Activated CD8-positive, alpha-beta T cell treated with anti-CD3 and anti-CD28 coated beads, Interleukin-2, amount 10 ng/mL, durations not matched to agents 7 days and 5 days (primary cell): ENCODE measurements around the gene CMAS. TPM values are rescaled to one million over a fixed set of nuclear protein-coding genes. Genes with fewer than 3 reads are reported as not detected.
"Not testable (repeated sequence)": the region's sequence is repeated elsewhere in the genome, so short reads cannot be mapped to it uniquely, and the experiment has no call there.

Source experiments
- ATAC-seq: fragments of 150-1000 bp; cut with Tn5 transposase; one replicate; pipeline ENCODE4 v1.10.0; 2021; ENCODE audit warnings: moderate library complexity
- CTCF ChIA-PET: fragments of 350-600 bp; sonication (Branson Sonifier 250); formaldehyde crosslinking; loops from one replicate; lab custom pipeline; 2021; ENCODE audit warnings: antibody characterized with exemption; lab: Charles Lee
- POLR2A ChIA-PET: fragments of 350-600 bp; sonication (Branson Sonifier 250); formaldehyde crosslinking; loops from one replicate; lab custom pipeline; 2021; ENCODE audit warnings: antibody characterized with exemption; lab: Charles Lee
- DNase-seq: peaks from one replicate; pipeline ENCODE4 v3.0.0-alpha.2; 2020
- H3K27ac Mint-ChIP-seq: one replicate; pipeline ENCODE4 v1.8.0; 2021; ENCODE audit warnings: mild to moderate bottlenecking, mixed read lengths
- H3K27me3 Mint-ChIP-seq: one replicate; pipeline ENCODE4 v1.8.0; 2021; ENCODE audit warnings: low read depth, mixed read lengths
- H3K36me3 Mint-ChIP-seq: one replicate; pipeline ENCODE4 v1.8.0; 2021; ENCODE audit warnings: low read depth, mixed read lengths
- H3K4me1 Mint-ChIP-seq: one replicate; pipeline ENCODE4 v1.8.0; 2021; ENCODE audit warnings: low read depth, mixed read lengths
- H3K4me3 Mint-ChIP-seq: one replicate; pipeline ENCODE4 v1.8.0; 2021; ENCODE audit warnings: mild to moderate bottlenecking, mixed read lengths
- H3K9me3 Mint-ChIP-seq: one replicate; pipeline ENCODE4 v1.8.0; 2022; ENCODE audit warnings: mixed read lengths; ENCODE audit not compliant: insufficient read depth
- total RNA-seq, 2 experiments: library from RNA; stranded (reverse); gene quantifications; one replicate each; pipeline ENCODE4 v1.2.3, GENCODE V29; 2021

CMAS gene
- 10 to 100 TPM; 31.6 to 34.1 TPM for total RNA-seq

DNA sequence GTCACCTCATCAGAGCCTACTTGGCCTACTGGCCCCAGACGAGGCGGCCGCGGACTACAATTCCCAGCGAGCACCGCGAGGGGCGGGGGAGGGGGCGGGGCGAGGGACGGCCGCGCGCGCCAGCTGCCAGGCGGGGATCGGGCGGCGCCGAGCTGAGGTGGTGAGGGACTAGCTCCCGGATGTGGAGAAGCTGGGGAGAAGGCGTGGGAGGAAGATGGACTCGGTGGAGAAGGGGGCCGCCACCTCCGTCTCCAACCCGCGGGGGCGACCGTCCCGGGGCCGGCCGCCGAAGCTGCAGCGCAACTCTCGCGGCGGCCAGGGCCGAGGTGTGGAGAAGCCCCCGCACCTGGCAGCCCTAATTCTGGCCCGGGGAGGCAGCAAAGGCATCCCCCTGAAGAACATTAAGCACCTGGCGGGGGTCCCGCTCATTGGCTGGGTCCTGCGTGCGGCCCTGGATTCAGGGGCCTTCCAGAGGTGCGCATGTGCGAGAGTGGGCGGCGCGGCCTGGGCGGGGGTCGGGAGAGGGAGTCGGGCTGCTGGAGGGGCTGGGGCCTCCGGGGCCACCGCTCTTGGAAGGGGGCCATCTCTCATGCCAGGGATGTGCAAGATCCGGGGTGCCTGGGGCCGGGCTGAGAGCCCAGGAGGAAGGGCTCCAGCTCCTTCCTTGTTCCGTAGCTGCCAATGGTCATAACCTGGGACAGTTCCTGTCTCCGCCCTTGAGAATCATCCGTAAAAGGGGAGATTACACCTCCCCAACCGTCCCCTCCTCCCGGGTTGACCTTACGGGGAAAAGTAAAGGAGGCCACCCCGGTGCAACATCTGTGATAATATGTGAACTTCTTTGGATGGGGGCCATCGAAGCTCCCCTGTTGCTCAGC is at the start of gene CMAS:
Gene CMAS, plus strand, starts transcription at position 129 of the 878 bp plus-strand sequence. Its CDS starts 86 bp downstream, at position 215.
- DNase-seq (peak; percentile 84), ATAC-seq (peak; percentile 88)
- H3K9me3 Mint-ChIP-seq, result no peaks in the 10 kb centered on the region
- peaks cover 27% of the 10 kb centered on the region for H3K4me1 Mint-ChIP-seq
- ChIA-PET CTCF (interaction anchor here (0.8 to 1.7 kb wide), 6 partner anchors 57 to 397 kb away, joined by 3 to 5 read pairs (median 4); no protein-coding TSS in a partner anchor), POLR2A (interaction anchor here (0.7 kb wide), 2 partner anchors 13 to 403 kb away, joined by 3 read pairs; no protein-coding TSS in a partner anchor)
- peaks cover 2% of the 10 kb centered on the region for H3K27me3 Mint-ChIP-seq
- H3K4me3 Mint-ChIP-seq, result peak within 1 kb of the TSS; percentile 96
- H3K36me3 Mint-ChIP-seq, result peaks cover 16% of the 10 kb centered on the region
- H3K27ac Mint-ChIP-seq, result peak within 1 kb of the TSS; percentile 91

DNA sequence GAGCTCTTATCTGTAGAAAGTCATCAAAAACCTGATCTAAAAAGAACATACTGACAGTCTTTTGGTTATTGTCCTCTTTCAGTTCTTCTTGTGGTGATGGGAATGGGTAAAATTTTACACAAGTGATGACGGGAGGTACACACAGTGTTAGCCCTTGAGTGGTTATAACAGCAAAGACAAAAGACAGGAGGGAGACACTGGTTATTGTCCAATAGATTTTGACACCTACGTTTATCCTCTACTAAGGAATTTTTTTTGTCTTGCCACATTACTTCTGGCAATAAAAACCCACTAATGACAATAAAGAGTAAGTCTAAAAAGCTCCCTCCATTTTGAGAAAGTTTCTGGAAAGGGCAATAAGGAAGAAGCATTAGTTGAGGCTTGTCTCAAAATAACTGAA is 47.7 kb upstream of the CMAS start:
- ChIA-PET POLR2A (no interaction called here), CTCF (no interaction called here)
- no peaks in the 10 kb centered on the region for H3K4me1 Mint-ChIP-seq
- H3K36me3 Mint-ChIP-seq, result no peaks in the 10 kb centered on the region
- no peaks in the 10 kb centered on the region for H3K9me3 Mint-ChIP-seq
- no peaks in the 10 kb centered on the region for H3K27me3 Mint-ChIP-seq
- H3K27ac Mint-ChIP-seq, result no peak overlapping the region
- ATAC-seq (no peak), DNase-seq (no peak)
- no peak overlapping the region for H3K4me3 Mint-ChIP-seq

GRCh38 chr12:21998782-21999181 is 47.2 kb upstream of the CMAS start:
- POLR2A ChIA-PET, result no interaction called here
- Mint-ChIP-seq H3K9me3 (no peaks in the 10 kb centered on the region), H3K4me3 (no peak overlapping the region), H3K27me3 (no peaks in the 10 kb centered on the region), H3K4me1 (no peaks in the 10 kb centered on the region), H3K36me3 (no peaks in the 10 kb centered on the region), H3K27ac (no peak overlapping the region)
- no peak for ATAC-seq
- DNase-seq, result no peak
- CTCF ChIA-PET, result no interaction called here

DNA sequence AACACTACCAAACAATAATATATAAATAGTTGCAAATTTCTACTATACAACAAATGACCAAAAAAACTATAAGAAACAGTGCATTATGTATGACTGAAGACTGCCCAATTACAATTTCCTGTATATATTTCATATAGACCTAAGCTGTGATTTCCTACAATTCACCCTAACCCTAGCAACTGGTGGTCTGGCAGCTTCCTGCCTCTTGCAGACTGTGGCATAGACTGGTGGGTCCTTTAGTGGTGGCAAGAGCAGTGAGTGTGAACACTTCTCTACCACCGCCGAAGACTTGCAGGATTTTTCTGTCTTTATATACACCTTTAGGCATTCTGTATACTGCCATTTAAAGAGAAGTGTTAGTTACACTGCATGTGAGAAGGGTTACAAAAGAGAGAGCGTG is 43.6 kb upstream of the CMAS start:
- POLR2A ChIA-PET, result no interaction called here
- H3K27me3 Mint-ChIP-seq, result no peaks in the 10 kb centered on the region
- no peaks in the 10 kb centered on the region for H3K36me3 Mint-ChIP-seq
- no peak for ATAC-seq
- CTCF ChIA-PET, result interaction anchor here (1.3 kb wide), 1 partner anchor 13 kb away, joined by 3 read pairs; no protein-coding TSS in a partner anchor
- H3K9me3 Mint-ChIP-seq, result no peaks in the 10 kb centered on the region
- H3K27ac Mint-ChIP-seq, result no peak overlapping the region
- no peaks in the 10 kb centered on the region for H3K4me1 Mint-ChIP-seq
- no peak overlapping the region for H3K4me3 Mint-ChIP-seq
- DNase-seq, result no peak

- H3K36me3 Mint-ChIP-seq, POLR2A ChIA-PET, DNase-seq, ATAC-seq, H3K4me3 Mint-ChIP-seq, H3K27ac Mint-ChIP-seq, CTCF ChIA-PET, H3K9me3 Mint-ChIP-seq, H3K27me3 Mint-ChIP-seq, H3K4me1 Mint-ChIP-seq: not testable (repeated sequence)
These were observed 38.2 kb upstream of the CMAS start for GRCh38 chr12:22007794-22008193.

- Mint-ChIP-seq H3K4me1 (no peaks in the 10 kb centered on the region), H3K4me3 (no peak overlapping the region), H3K27me3 (no peaks in the 10 kb centered on the region), H3K9me3 (no peaks in the 10 kb centered on the region), H3K36me3 (no peaks in the 10 kb centered on the region), H3K27ac (no peak overlapping the region)
- DNase-seq (no peak), ATAC-seq (no peak)
- POLR2A ChIA-PET, result no interaction called here
- CTCF ChIA-PET, result no interaction called here
These were observed 37.8 kb upstream of the CMAS start for GRCh38 chr12:22008196-22008595.

GRCh38 chr12:22014041-22014782 is 31.8 kb upstream of the CMAS start:
- ATAC-seq, result no peak
- CTCF ChIA-PET, result no interaction called here

GRCh38 chr12:22014783-22015144 is 31.3 kb upstream of the CMAS start:
- ChIA-PET CTCF (no interaction called here), POLR2A (no interaction called here)
- no peaks in the 10 kb centered on the region for H3K36me3 Mint-ChIP-seq
- peaks cover 4% of the 10 kb centered on the region for H3K27me3 Mint-ChIP-seq
- DNase-seq (no peak), ATAC-seq (no peak)
- H3K4me1 Mint-ChIP-seq, result no peaks in the 10 kb centered on the region
- no peak overlapping the region for H3K27ac Mint-ChIP-seq
- H3K9me3 Mint-ChIP-seq, result no peaks in the 10 kb centered on the region
- no peak overlapping the region for H3K4me3 Mint-ChIP-seq

More at GRCh38 chr12:22014041-22014782, 31.8 kb upstream of the CMAS start:
- Mint-ChIP-seq H3K9me3 (no peaks in the 10 kb centered on the region), H3K4me3 (no peak overlapping the region), H3K36me3 (no peaks in the 10 kb centered on the region), H3K27ac (no peak overlapping the region), H3K4me1 (no peaks in the 10 kb centered on the region), H3K27me3 (peaks cover 4% of the 10 kb centered on the region)
- POLR2A ChIA-PET, result interaction anchor here (0.6 kb wide), 1 partner anchor 13 kb away, joined by 3 read pairs; no protein-coding TSS in a partner anchor
- DNase-seq, result no peak

GRCh38 chr12:22016982-22017381 is 29.0 kb upstream of the CMAS start:
- POLR2A ChIA-PET, result no interaction called here
- H3K27ac Mint-ChIP-seq, result no peak overlapping the region
- H3K9me3 Mint-ChIP-seq, result no peaks in the 10 kb centered on the region
- peaks cover 4% of the 10 kb centered on the region for H3K27me3 Mint-ChIP-seq
- ATAC-seq, result no peak
- CTCF ChIA-PET, result interaction anchor here (1.9 kb wide), 1 partner anchor 318 kb away, joined by 19 read pairs; no protein-coding TSS in a partner anchor
- DNase-seq, result no peak
- H3K36me3 Mint-ChIP-seq, result no peaks in the 10 kb centered on the region
- no peaks in the 10 kb centered on the region for H3K4me1 Mint-ChIP-seq
- no peak overlapping the region for H3K4me3 Mint-ChIP-seq

DNA sequence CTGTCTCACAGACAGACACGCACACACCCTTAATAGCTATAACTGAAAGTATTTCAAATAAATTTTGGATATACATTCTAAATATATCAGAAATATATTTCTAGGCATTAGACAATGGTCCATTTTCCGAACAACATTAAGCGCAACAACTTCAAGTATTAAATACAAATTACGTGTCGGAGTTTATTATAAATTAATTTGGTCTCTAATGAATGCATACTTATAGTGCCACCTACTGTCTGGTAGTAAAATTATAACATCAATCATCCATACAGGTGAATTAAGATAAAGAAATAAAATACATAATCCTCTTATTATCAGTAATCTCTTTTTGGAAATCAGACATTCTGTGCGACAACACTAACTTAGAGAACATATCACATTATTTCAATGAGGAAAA is 27.2 kb upstream of the CMAS start:
- H3K9me3 Mint-ChIP-seq, result no peaks in the 10 kb centered on the region
- ChIA-PET POLR2A (interaction anchor here (0.7 kb wide), 1 partner anchor 10 kb away, joined by 3 read pairs; no protein-coding TSS in a partner anchor), CTCF (interaction anchor here (1.0 to 1.9 kb wide), 2 partner anchors 320 to 323 kb away, joined by 4 to 19 read pairs; no protein-coding TSS in a partner anchor)

DNA sequence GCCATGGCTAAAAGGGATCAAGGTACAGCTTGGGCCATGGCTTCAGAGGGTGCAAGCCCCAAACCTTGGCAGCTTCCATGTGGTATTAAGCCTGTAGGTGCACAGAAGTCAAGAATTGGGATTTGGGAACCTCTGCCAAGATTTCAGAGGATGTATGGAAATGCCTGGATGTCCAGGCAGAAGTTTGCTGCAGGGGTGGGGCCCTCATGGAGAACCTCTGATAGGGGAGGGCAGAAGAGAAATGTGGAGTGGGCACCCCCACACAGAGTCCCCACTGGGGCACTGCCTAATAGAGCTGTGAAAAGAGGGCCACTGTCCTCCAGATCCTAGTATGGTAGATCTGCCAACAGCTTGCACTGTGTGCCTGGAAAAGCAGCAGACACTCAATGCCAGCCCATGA is 22.5 kb upstream of the CMAS start:
- DNase-seq, CTCF ChIA-PET, H3K36me3 Mint-ChIP-seq, H3K9me3 Mint-ChIP-seq, H3K4me3 Mint-ChIP-seq, ATAC-seq, H3K4me1 Mint-ChIP-seq, H3K27ac Mint-ChIP-seq, H3K27me3 Mint-ChIP-seq: not testable (repeated sequence)
- POLR2A ChIA-PET, result interaction anchor here (0.6 kb wide), 1 partner anchor 1610 kb away, joined by 4 read pairs; no protein-coding TSS in a partner anchor

More for the DNA sequence above, 27.2 kb upstream of the CMAS start:
- no peak for DNase-seq
- Mint-ChIP-seq H3K4me1 (no peaks in the 10 kb centered on the region), H3K27ac (no peak overlapping the region), H3K27me3 (peaks cover 2% of the 10 kb centered on the region), H3K36me3 (no peaks in the 10 kb centered on the region), H3K4me3 (no peak overlapping the region)
- ATAC-seq, result no peak
